ENCODE results near the gene HSPA6.

DNA sequence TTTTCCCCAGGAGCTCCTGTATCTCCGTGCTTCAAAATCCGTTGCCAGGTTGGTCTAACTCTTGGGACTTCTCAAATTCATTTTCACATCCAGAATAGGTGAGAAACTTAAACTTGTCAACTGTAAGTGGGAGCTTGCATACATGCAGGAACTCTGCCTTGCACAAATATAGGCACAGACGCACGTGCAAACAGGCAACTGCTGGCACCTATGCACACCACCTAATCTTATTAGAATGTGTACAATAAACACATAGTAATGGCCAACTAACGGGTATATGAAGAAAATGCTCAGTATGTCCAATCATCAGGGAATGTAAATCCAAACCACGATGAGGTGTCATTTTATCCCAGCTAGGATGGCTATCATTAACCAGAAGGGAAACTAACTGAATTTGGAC, 41.7 kb upstream of the HSPA6 start:
- no peak for TF ChIP-seq ZNF274 (IDR thresholded peaks at IDR 0.05; ENCODE audit: low read depth, low read length)
- TF ChIP-seq, protein P1, sequence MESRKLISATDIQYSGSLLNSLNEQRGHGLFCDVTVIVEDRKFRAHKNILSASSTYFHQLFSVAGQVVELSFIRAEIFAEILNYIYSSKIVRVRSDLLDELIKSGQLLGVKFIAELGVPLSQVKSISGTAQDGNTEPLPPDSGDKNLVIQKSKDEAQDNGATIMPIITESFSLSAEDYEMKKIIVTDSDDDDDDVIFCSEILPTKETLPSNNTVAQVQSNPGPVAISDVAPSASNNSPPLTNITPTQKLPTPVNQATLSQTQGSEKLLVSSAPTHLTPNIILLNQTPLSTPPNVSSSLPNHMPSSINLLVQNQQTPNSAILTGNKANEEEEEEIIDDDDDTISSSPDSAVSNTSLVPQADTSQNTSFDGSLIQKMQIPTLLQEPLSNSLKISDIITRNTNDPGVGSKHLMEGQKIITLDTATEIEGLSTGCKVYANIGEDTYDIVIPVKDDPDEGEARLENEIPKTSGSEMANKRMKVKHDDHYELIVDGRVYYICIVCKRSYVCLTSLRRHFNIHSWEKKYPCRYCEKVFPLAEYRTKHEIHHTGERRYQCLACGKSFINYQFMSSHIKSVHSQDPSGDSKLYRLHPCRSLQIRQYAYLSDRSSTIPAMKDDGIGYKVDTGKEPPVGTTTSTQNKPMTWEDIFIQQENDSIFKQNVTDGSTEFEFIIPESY (IDR thresholded peaks at IDR 0.05; ENCODE audit: extremely low read depth, insufficient replicate concordance, low read length) = no peak
- no peak for TF ChIP-seq CBX3 (IDR thresholded peaks at IDR 0.05; ENCODE audit: low read depth)
- TF ChIP-seq POLR2A (IDR thresholded peaks at IDR 0.05; ENCODE audit: borderline replicate concordance, extremely low read depth, insufficient read depth, insufficient read length) = no peak
- no peak for TF ChIP-seq EZH2 (IDR thresholded peaks at IDR 0.05)
- TF ChIP-seq, protein P2, sequence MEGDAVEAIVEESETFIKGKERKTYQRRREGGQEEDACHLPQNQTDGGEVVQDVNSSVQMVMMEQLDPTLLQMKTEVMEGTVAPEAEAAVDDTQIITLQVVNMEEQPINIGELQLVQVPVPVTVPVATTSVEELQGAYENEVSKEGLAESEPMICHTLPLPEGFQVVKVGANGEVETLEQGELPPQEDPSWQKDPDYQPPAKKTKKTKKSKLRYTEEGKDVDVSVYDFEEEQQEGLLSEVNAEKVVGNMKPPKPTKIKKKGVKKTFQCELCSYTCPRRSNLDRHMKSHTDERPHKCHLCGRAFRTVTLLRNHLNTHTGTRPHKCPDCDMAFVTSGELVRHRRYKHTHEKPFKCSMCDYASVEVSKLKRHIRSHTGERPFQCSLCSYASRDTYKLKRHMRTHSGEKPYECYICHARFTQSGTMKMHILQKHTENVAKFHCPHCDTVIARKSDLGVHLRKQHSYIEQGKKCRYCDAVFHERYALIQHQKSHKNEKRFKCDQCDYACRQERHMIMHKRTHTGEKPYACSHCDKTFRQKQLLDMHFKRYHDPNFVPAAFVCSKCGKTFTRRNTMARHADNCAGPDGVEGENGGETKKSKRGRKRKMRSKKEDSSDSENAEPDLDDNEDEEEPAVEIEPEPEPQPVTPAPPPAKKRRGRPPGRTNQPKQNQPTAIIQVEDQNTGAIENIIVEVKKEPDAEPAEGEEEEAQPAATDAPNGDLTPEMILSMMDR (IDR thresholded peaks at IDR 0.05 in 2 of 3, conservative IDR thresholded peaks at IDR 0.05 in 1 of 3; ENCODE audit: borderline replicate concordance in 1 of 3, insufficient read depth in 1 of 3, low read depth in 2 of 3, low read length in 2 of 3) = no peak
- TF ChIP-seq CEBPB (IDR thresholded peaks at IDR 0.05; ENCODE audit: low read depth) = no peak
- TF ChIP-seq SRF (IDR thresholded peaks at IDR 0.05; ENCODE audit: low read depth) = no peak
- no peak for TF ChIP-seq POLR2AphosphoS5 (IDR thresholded peaks at IDR 0.05; ENCODE audit: low read depth, low read length)
- TF ChIP-seq, protein P3, sequence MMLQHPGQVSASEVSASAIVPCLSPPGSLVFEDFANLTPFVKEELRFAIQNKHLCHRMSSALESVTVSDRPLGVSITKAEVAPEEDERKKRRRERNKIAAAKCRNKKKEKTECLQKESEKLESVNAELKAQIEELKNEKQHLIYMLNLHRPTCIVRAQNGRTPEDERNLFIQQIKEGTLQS (IDR thresholded peaks at IDR 0.05) = no peak
- TF ChIP-seq EGR1 (IDR thresholded peaks at IDR 0.05; ENCODE audit: low read depth) = no peak

Data from HCT116 (cell line).